CD14-positive monocyte (primary cell): ENCODE data around the gene STK33. TPM values are rescaled to one million over a fixed set of nuclear protein-coding genes. Genes with fewer than 3 reads are reported as not detected.

ENCODE experiments used
- DNase-seq, 3 donors: peaks; one replicate each; pipeline ENCODE4 v3.0.0-alpha.2; 2011 to 2022
- H2AFZ ChIP-seq: 2 replicates; pipeline ENCODE4 v1.6.0; 2012; ENCODE audit warnings: mild to moderate bottlenecking, low read depth, low read length, inconsistent platforms; ENCODE audit not compliant: insufficient read depth, poor library complexity, severe bottlenecking
- H3K27ac ChIP-seq, 2 donors: 1 replicate in 1 of 2; 2 replicates in 1 of 2; pipeline ENCODE4 v1.5.1; 2012 to 2013; ENCODE audit warnings: low read length in 2 of 2, control low read depth in 1 of 2, inconsistent platforms in 1 of 2, low read depth in 1 of 2, mild to moderate bottlenecking in 1 of 2
- H3K27me3 ChIP-seq, 2 donors: one replicate each; pipeline versions ENCODE4 v1.6.0 to v1.6.1; 2011 to 2013; ENCODE audit warnings: low read length in 2 of 2; ENCODE audit not compliant: control insufficient read depth in 2 of 2, insufficient read depth in 2 of 2
- H3K36me3 ChIP-seq, 2 donors: replicated peaks in 1 of 2; 1 replicate in 1 of 2; 2 replicates in 1 of 2; pipeline versions ENCODE4 v1.5.1 to v1.6.1; 2012 to 2013; ENCODE audit warnings: low read length in 2 of 2, control low read depth in 1 of 2, inconsistent platforms in 1 of 2, mild to moderate bottlenecking in 1 of 2; ENCODE audit not compliant: insufficient read depth in 2 of 2, control insufficient read depth in 1 of 2
- H3K4me1 ChIP-seq, 2 donors: 1 replicate in 1 of 2; 2 replicates in 1 of 2; pipeline versions ENCODE4 v1.5.1 to v1.6.1; 2012 to 2013; ENCODE audit warnings: low read length in 2 of 2, control low read depth in 1 of 2, inconsistent platforms in 1 of 2, mild to moderate bottlenecking in 1 of 2, moderate library complexity in 1 of 2; ENCODE audit not compliant: insufficient read depth in 2 of 2, control insufficient read depth in 1 of 2
- H3K4me2 ChIP-seq: replicated peaks from 2 replicates; pipeline ENCODE3; 2012; ENCODE audit warnings: low read length, moderate library complexity, mild to moderate bottlenecking; ENCODE audit not compliant: poor library complexity, severe bottlenecking; ENCODE audit errors: extremely low read depth
- H3K4me3 ChIP-seq, 3 experiments: fragments of 200-600 bp in 1 of 3; sonication (generic) in 1 of 3; replicated peaks in 1 of 3; 1 replicate in 2 of 3; 2 replicates in 1 of 3; pipeline ENCODE4 v1.5.1; 2011 to 2013; ENCODE audit warnings: low read length in 3 of 3, mild to moderate bottlenecking in 3 of 3, control low read depth in 2 of 3, low read depth in 2 of 3, inconsistent platforms in 1 of 3, moderate library complexity in 1 of 3
- H3K79me2 ChIP-seq: 2 replicates; pipeline ENCODE4 v1.6.0; 2012; ENCODE audit warnings: mild to moderate bottlenecking, control low read depth, inconsistent platforms, low read length, moderate library complexity; ENCODE audit not compliant: insufficient read depth
- H3K9ac ChIP-seq: 2 replicates; pipeline ENCODE4 v1.6.0; 2017; ENCODE audit warnings: low read length, mild to moderate bottlenecking; ENCODE audit not compliant: insufficient read depth, poor library complexity, severe bottlenecking
- H3K9me3 ChIP-seq, 2 donors: replicated peaks in 1 of 2; 1 replicate in 1 of 2; 2 replicates in 1 of 2; pipeline versions ENCODE4 v1.5.1 to v1.6.1; 2012 to 2013; ENCODE audit warnings: low read length in 2 of 2, control low read depth in 1 of 2; ENCODE audit not compliant: control insufficient read depth in 1 of 2, insufficient read depth in 1 of 2
- H4K20me1 ChIP-seq: 2 replicates; pipeline ENCODE4 v1.6.0; 2012; ENCODE audit warnings: mild to moderate bottlenecking, low read length, control low read depth, moderate library complexity; ENCODE audit not compliant: insufficient read depth
- H3K27ac Mint-ChIP-seq, 7 donors: one replicate each; pipeline ENCODE4 v1.8.0; 2020; ENCODE audit warnings: mild to moderate bottlenecking in 7 of 7, mixed read lengths in 7 of 7, moderate library complexity in 6 of 7, inconsistent platforms in 2 of 7
- H3K27me3 Mint-ChIP-seq, 3 donors: one replicate each; pipeline ENCODE4 v1.8.0; 2021 to 2022; ENCODE audit warnings: low read depth in 3 of 3, mild to moderate bottlenecking in 3 of 3, mixed read lengths in 3 of 3, moderate library complexity in 3 of 3, inconsistent platforms in 1 of 3
- H3K36me3 Mint-ChIP-seq, 2 donors: one replicate each; pipeline ENCODE4 v1.8.0; 2020; ENCODE audit warnings: mixed read lengths in 2 of 2, inconsistent platforms in 1 of 2, mild to moderate bottlenecking in 1 of 2
- H3K4me1 Mint-ChIP-seq: one replicate; pipeline ENCODE4 v1.8.0; 2020; ENCODE audit warnings: mild to moderate bottlenecking, mixed read lengths
- H3K4me3 Mint-ChIP-seq, 2 donors: one replicate each; pipeline ENCODE4 v1.8.0; 2020; ENCODE audit warnings: mild to moderate bottlenecking in 2 of 2, mixed read lengths in 2 of 2, moderate library complexity in 1 of 2
- H3K9me3 Mint-ChIP-seq, 7 donors: one replicate each; pipeline ENCODE4 v1.8.0; 2020 to 2022; ENCODE audit warnings: mixed read lengths in 7 of 7, mild to moderate bottlenecking in 6 of 7, moderate library complexity in 6 of 7, inconsistent platforms in 2 of 7
- WGBS: methylation state at CpG from one replicate; pipeline ENCODE4 v1.1.5; 2013; ENCODE audit warnings: missing lambda C conversion rate; ENCODE audit not compliant: insufficient coverage; 5-methylcytosine and 5-hydroxymethylcytosine counted together
- intact Hi-C, 2 donors: fragments of 100-400 bp; cut with micrococcal nuclease; formaldehyde crosslinking; loops; one replicate each; pipeline versions ENCODE4 v1.15.0 to v1.15.1; 2023
- polyA plus RNA-seq, 3 donors: library from polyadenylated mRNA; depleted of rRNA in 1 of 3; unstranded in 2 of 3; stranded (reverse) in 1 of 3; fragments of 300-500 nt in 2 of 3; fragments of >200 nt in 1 of 3; fragmentation: Illumina TruSeq in 2 of 3; gene quantifications; 1 replicate in 2 of 3; 2 replicates in 1 of 3; pipeline ENCODE4 v1.2.3, GENCODE V29; 2012 to 2021
- TF ChIP-seq, protein P1 (sequence below): fragments of 200-600 bp; IDR thresholded peaks from one replicate; pipeline ENCODE4 v1.8.0; 2022; ENCODE audit warnings: antibody characterized with exemption, mild to moderate bottlenecking

STK33 gene
- polyA plus RNA-seq, 3 donors = not detected

DNA sequence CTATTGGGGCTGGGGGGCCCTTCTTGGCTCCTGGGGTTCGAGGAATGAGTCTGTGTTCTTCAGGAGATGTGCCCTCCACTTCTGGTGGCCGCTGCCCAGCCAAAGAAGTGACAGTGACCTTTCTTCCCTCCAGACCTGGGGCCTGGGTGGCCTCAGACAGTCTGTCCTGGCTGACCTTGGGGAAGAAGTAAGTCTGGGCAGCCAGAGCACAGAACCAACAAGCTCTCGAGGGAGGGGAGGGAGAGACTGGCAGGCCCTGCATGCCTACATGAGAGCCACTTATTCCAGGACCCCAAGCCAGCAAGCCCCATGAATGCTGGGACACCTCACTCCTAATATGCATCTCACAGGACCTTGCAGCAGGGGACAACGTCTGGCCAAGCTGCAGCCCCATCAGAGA, 27.1 kb upstream of the STK33 start:
- H3K36me3 ChIP-seq = peaks cover 79 to 94% of the 10 kb centered on the region in 2 donors
- intact Hi-C loops = no loop called here
- WGBS = 90% methylated on average over 2 of the region's 4 CpGs
- no peaks in the 10 kb centered on the region for H3K4me1 ChIP-seq
- Mint-ChIP-seq H3K27me3 (no peaks in the 10 kb centered on the region), H3K4me1 (no peaks in the 10 kb centered on the region), H3K27ac (no peak overlapping the region), H3K4me3 (no peak overlapping the region), H3K36me3 (peaks cover 62 to 76% of the 10 kb centered on the region in 2 donors), H3K9me3 (no peaks in the 10 kb centered on the region)
- no peak overlapping the region for H2AFZ ChIP-seq
- no peaks in the 10 kb centered on the region for H4K20me1 ChIP-seq
- H3K79me2 ChIP-seq = no peaks in the 10 kb centered on the region
- H3K27ac ChIP-seq = no peak overlapping the region
- DNase-seq = no peak
- H3K9ac ChIP-seq = no peak overlapping the region
- TF ChIP-seq, protein P1, sequence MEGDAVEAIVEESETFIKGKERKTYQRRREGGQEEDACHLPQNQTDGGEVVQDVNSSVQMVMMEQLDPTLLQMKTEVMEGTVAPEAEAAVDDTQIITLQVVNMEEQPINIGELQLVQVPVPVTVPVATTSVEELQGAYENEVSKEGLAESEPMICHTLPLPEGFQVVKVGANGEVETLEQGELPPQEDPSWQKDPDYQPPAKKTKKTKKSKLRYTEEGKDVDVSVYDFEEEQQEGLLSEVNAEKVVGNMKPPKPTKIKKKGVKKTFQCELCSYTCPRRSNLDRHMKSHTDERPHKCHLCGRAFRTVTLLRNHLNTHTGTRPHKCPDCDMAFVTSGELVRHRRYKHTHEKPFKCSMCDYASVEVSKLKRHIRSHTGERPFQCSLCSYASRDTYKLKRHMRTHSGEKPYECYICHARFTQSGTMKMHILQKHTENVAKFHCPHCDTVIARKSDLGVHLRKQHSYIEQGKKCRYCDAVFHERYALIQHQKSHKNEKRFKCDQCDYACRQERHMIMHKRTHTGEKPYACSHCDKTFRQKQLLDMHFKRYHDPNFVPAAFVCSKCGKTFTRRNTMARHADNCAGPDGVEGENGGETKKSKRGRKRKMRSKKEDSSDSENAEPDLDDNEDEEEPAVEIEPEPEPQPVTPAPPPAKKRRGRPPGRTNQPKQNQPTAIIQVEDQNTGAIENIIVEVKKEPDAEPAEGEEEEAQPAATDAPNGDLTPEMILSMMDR = no peak
- H3K27me3 ChIP-seq = no peaks in the 10 kb centered on the region
- no peak overlapping the region for H3K4me2 ChIP-seq
- no peaks in the 10 kb centered on the region for H3K9me3 ChIP-seq
- no peak overlapping the region for H3K4me3 ChIP-seq

DNA sequence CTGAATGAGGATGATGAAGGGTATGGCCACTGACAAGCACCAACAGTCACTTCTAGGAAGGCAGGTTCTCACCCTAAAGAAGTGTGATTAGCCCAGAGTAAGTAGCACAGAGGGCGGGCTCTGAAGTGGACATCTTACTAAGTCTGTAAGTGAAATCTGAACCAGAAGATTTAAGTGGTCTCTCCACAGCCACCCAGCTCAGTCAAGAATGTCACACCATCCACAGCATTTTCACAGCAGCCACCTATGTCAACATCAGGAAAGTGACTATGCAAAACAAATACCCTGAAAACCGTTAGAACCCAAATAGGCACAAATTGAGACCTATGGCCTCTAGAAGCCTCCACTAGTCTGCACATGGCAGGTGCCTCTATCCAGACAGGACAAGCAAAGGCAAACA, 23.0 kb upstream of the STK33 start:
- Histone ChIP-seq H3K27me3 (no peaks in the 10 kb centered on the region), H3K9me3 (no peaks in the 10 kb centered on the region), H3K4me2 (no peak overlapping the region), H3K79me2 (no peaks in the 10 kb centered on the region), H3K27ac (no peak overlapping the region), H3K9ac (no peak overlapping the region), H3K4me3 (no peak overlapping the region), H2AFZ (no peak overlapping the region), H3K4me1 (no peaks in the 10 kb centered on the region), H4K20me1 (no peaks in the 10 kb centered on the region), H3K36me3 (peaks cover 51 to 66% of the 10 kb centered on the region in 2 donors)
- DNase-seq = no peak
- Mint-ChIP-seq H3K27ac (peak overlapping the region in 1 of 7 donors; percentile 14), H3K4me1 (peaks cover 5% of the 10 kb centered on the region), H3K4me3 (no peak overlapping the region), H3K36me3 (peaks cover 43 to 56% of the 10 kb centered on the region in 2 donors), H3K9me3 (no peaks in the 10 kb centered on the region), H3K27me3 (peaks cover 0 to 2% (median 1%) of the 10 kb centered on the region in 3 donors)
- TF ChIP-seq, protein P1 = no peak
- WGBS = 50% methylated on average over 1 of the region's 2 CpGs
- intact Hi-C loops = no loop called here
